Measurements from ENCODE around the gene RHOG.

Gene RHOG

DNA sequence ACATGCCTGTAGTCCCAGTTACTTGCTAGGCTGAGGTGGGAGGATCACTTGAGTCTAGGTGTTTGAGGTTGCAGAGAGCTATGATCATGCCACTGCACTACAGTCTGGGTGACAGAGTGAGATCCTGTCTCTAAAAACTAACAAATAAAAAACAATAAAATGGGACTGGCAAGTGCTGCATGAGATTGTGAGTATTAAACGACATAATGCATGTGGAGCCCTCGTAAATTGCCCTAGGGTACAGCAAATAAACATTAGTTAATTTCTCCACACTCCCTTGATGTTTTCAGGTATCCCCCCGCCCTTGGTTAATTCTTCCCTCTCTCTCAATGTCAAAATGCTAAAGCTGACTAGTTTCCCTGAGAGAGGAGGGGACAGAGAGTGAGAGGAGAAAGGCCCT, 4.9 kb upstream of the RHOG start:
- TF ChIP-seq GABPA (IDR thresholded peaks at IDR 0.05; ENCODE audit: low read depth) (no peak), POLR2AphosphoS5 (IDR thresholded peaks at IDR 0.05; ENCODE audit: low read depth) (no peak), SPI1 (IDR thresholded peaks at IDR 0.05; ENCODE audit: borderline replicate concordance, low read depth) (no peak)
- TF ChIP-seq, protein P1, sequence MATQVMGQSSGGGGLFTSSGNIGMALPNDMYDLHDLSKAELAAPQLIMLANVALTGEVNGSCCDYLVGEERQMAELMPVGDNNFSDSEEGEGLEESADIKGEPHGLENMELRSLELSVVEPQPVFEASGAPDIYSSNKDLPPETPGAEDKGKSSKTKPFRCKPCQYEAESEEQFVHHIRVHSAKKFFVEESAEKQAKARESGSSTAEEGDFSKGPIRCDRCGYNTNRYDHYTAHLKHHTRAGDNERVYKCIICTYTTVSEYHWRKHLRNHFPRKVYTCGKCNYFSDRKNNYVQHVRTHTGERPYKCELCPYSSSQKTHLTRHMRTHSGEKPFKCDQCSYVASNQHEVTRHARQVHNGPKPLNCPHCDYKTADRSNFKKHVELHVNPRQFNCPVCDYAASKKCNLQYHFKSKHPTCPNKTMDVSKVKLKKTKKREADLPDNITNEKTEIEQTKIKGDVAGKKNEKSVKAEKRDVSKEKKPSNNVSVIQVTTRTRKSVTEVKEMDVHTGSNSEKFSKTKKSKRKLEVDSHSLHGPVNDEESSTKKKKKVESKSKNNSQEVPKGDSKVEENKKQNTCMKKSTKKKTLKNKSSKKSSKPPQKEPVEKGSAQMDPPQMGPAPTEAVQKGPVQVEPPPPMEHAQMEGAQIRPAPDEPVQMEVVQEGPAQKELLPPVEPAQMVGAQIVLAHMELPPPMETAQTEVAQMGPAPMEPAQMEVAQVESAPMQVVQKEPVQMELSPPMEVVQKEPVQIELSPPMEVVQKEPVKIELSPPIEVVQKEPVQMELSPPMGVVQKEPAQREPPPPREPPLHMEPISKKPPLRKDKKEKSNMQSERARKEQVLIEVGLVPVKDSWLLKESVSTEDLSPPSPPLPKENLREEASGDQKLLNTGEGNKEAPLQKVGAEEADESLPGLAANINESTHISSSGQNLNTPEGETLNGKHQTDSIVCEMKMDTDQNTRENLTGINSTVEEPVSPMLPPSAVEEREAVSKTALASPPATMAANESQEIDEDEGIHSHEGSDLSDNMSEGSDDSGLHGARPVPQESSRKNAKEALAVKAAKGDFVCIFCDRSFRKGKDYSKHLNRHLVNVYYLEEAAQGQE (IDR thresholded peaks at IDR 0.05; ENCODE audit: insufficient replicate concordance, low read depth), result no peak
- TF ChIP-seq, protein P2, sequence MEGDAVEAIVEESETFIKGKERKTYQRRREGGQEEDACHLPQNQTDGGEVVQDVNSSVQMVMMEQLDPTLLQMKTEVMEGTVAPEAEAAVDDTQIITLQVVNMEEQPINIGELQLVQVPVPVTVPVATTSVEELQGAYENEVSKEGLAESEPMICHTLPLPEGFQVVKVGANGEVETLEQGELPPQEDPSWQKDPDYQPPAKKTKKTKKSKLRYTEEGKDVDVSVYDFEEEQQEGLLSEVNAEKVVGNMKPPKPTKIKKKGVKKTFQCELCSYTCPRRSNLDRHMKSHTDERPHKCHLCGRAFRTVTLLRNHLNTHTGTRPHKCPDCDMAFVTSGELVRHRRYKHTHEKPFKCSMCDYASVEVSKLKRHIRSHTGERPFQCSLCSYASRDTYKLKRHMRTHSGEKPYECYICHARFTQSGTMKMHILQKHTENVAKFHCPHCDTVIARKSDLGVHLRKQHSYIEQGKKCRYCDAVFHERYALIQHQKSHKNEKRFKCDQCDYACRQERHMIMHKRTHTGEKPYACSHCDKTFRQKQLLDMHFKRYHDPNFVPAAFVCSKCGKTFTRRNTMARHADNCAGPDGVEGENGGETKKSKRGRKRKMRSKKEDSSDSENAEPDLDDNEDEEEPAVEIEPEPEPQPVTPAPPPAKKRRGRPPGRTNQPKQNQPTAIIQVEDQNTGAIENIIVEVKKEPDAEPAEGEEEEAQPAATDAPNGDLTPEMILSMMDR (IDR thresholded peaks at IDR 0.05; ENCODE audit: insufficient read depth, low read length), result no peak
- H3K27ac ChIP-seq (replicated peaks), result no peak overlapping the region
- H3K4me3 ChIP-seq (replicated peaks; ENCODE audit: insufficient read depth, low read length), result no peak overlapping the region
- no peaks in the 10 kb centered on the region for H3K27me3 ChIP-seq (ENCODE audit: insufficient read depth, poor library complexity, severe bottlenecking)
- no peak for DNase-seq (ENCODE audit: low read depth in 1 of 2, low spot score in 1 of 2)

DNA sequence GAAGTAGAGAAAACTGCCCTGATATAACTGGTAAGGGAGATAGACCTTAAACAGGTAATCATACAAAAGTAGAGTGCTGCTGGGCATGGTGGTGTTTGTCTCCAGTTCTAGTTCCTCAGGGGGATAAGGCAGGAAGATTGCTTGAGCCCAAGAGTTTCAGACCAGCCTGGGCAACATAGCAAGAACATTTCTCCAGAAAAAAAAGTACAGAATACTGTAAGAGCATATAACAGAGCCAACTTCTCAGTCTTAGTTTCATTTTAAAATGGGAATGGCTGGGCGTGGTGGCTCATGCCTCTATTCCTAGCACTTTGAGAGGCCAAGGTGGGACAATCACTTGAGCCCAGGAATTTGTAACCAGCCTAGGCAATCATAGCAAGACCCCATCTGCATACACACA, 4.5 kb upstream of the RHOG start:
- H3K27ac ChIP-seq (replicated peaks), result no peak overlapping the region
- TF ChIP-seq POLR2AphosphoS5 (IDR thresholded peaks at IDR 0.05; ENCODE audit: low read depth) (no peak), SPI1 (IDR thresholded peaks at IDR 0.05; ENCODE audit: borderline replicate concordance, low read depth) (no peak), GABPA (IDR thresholded peaks at IDR 0.05; ENCODE audit: low read depth) (no peak)
- TF ChIP-seq, protein P1 (IDR thresholded peaks at IDR 0.05; ENCODE audit: insufficient replicate concordance, low read depth), result no peak
- TF ChIP-seq, protein P2 (IDR thresholded peaks at IDR 0.05; ENCODE audit: insufficient read depth, low read length), result no peak
- no peak for DNase-seq (ENCODE audit: low read depth in 1 of 2, low spot score in 1 of 2)
- no peak overlapping the region for H3K4me3 ChIP-seq (replicated peaks; ENCODE audit: insufficient read depth, low read length)
- no peaks in the 10 kb centered on the region for H3K27me3 ChIP-seq (ENCODE audit: insufficient read depth, poor library complexity, severe bottlenecking)

DNA sequence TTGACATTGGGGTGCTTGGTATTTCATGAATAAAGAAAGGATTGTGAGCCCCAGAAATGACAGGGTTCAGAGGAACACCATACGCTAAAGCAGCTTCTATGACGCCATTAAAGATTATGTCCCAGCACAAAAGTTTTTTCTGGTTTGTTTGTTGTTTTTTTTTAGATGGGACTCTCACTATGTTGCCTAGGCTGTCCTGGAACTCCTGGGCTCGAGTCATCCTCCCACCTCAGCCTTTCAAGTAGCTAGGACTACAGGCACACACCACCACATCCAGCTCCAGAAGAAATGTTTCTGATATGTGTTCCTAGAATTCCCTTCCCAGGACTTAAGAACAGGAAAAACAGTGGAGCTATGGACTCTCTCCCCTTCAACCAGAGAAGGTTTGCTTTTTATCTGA, 2.6 kb upstream of the RHOG start:
- H3K27ac ChIP-seq (replicated peaks), result no peak overlapping the region
- no peak overlapping the region for H3K4me3 ChIP-seq (replicated peaks; ENCODE audit: insufficient read depth, low read length)
- DNase-seq (ENCODE audit: low read depth in 1 of 2, low spot score in 1 of 2), result no peak
- no peaks in the 10 kb centered on the region for H3K27me3 ChIP-seq (ENCODE audit: insufficient read depth, poor library complexity, severe bottlenecking)
- TF ChIP-seq, protein P2 (IDR thresholded peaks at IDR 0.05; ENCODE audit: insufficient read depth, low read length), result no peak
- TF ChIP-seq SPI1 (IDR thresholded peaks at IDR 0.05; ENCODE audit: borderline replicate concordance, low read depth) (no peak), GABPA (IDR thresholded peaks at IDR 0.05; ENCODE audit: low read depth) (no peak), POLR2AphosphoS5 (IDR thresholded peaks at IDR 0.05; ENCODE audit: low read depth) (no peak)
- TF ChIP-seq, protein P1 (IDR thresholded peaks at IDR 0.05; ENCODE audit: insufficient replicate concordance, low read depth), result no peak

All from HL-60 (cell line).